Neutrophil (primary cell): ENCODE measurements around the gene PSMD4.
"Not testable (repeated sequence)": the region's sequence is repeated elsewhere in the genome, so short reads cannot be mapped to it uniquely, and the experiment has no call there.

Source experiments
- H3K27ac ChIP-seq: fragments of 200-600 bp; sonication (generic); 2 replicates; pipeline ENCODE4 v1.5.1; 2016; ENCODE audit warnings: mild to moderate bottlenecking, moderate library complexity
- H3K27me3 ChIP-seq: fragments of 200-600 bp; sonication (generic); 2 replicates; pipeline ENCODE4 v1.6.0; 2016; ENCODE audit warnings: mild to moderate bottlenecking
- H3K36me3 ChIP-seq: fragments of 200-600 bp; sonication (generic); 2 replicates; pipeline ENCODE4 v1.5.1; 2017
- H3K4me1 ChIP-seq, 2 experiments: fragments of 200-600 bp in 1 of 2; sonication (generic) in 1 of 2; 1 replicate in 1 of 2; 2 replicates in 1 of 2; pipeline versions ENCODE4 v1.5.1 to v1.6.1; 2013 to 2016; ENCODE audit warnings: low read depth in 1 of 2, low read length in 1 of 2, mild to moderate bottlenecking in 1 of 2, moderate library complexity in 1 of 2; ENCODE audit not compliant: control insufficient read depth in 1 of 2, insufficient read depth in 1 of 2
- H3K4me3 ChIP-seq, 2 experiments: fragments of 200-600 bp in 1 of 2; sonication (generic) in 1 of 2; 1 replicate in 1 of 2; 2 replicates in 1 of 2; pipeline ENCODE4 v1.5.1; 2013 to 2016; ENCODE audit warnings: low read depth in 1 of 2, low read length in 1 of 2, mild to moderate bottlenecking in 1 of 2, moderate library complexity in 1 of 2
- H3K9me3 ChIP-seq: fragments of 200-600 bp; sonication (generic); 2 replicates; pipeline ENCODE4 v1.5.1; 2016
- TF ChIP-seq, protein P1 (sequence below): fragments of 200-600 bp; sonication (generic); IDR thresholded peaks from 2 replicates; pipeline ENCODE4 v1.5.1; 2016; ENCODE audit warnings: antibody characterized with exemption

Gene PSMD4

GRCh38 chr1:151254217-151255213 lies at the start of gene PSMD4:
TSS of gene PSMD4 (plus strand) at chr1:151254734. CDS start at chr1:151254783, 49 bp downstream.
- no peaks in the 10 kb centered on the region for H3K9me3 ChIP-seq
- H3K4me3 ChIP-seq, result peak within 1 kb of the TSS; percentile 69 to 84
- peaks cover 5% of the 10 kb centered on the region for H3K36me3 ChIP-seq
- TF ChIP-seq, protein P1, sequence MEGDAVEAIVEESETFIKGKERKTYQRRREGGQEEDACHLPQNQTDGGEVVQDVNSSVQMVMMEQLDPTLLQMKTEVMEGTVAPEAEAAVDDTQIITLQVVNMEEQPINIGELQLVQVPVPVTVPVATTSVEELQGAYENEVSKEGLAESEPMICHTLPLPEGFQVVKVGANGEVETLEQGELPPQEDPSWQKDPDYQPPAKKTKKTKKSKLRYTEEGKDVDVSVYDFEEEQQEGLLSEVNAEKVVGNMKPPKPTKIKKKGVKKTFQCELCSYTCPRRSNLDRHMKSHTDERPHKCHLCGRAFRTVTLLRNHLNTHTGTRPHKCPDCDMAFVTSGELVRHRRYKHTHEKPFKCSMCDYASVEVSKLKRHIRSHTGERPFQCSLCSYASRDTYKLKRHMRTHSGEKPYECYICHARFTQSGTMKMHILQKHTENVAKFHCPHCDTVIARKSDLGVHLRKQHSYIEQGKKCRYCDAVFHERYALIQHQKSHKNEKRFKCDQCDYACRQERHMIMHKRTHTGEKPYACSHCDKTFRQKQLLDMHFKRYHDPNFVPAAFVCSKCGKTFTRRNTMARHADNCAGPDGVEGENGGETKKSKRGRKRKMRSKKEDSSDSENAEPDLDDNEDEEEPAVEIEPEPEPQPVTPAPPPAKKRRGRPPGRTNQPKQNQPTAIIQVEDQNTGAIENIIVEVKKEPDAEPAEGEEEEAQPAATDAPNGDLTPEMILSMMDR, result peak; percentile 10
- H3K27me3 ChIP-seq, result no peaks in the 10 kb centered on the region
- peak within 1 kb of the TSS; percentile 90 for H3K27ac ChIP-seq
- peaks cover 15 to 16% of the 10 kb centered on the region in 2 experiments for H3K4me1 ChIP-seq

- H3K36me3 ChIP-seq, result peaks cover 43% of the 10 kb centered on the region
- not testable (repeated sequence) for H3K4me3 ChIP-seq
Observed at GRCh38 chr1:151205381-151205965, 49.1 kb upstream of the PSMD4 start.

GRCh38 chr1:151210830-151211229 lies 43.7 kb upstream of the PSMD4 start:
- H3K4me3 ChIP-seq, result no peak overlapping the region
- H3K27me3 ChIP-seq, result no peaks in the 10 kb centered on the region
- H3K4me1 ChIP-seq, result peaks cover 0 to 4% of the 10 kb centered on the region in 2 experiments
- TF ChIP-seq, protein P1, result no peak
- H3K27ac ChIP-seq, result no peak overlapping the region
- H3K9me3 ChIP-seq, result no peaks in the 10 kb centered on the region
- H3K36me3 ChIP-seq, result peaks cover 48% of the 10 kb centered on the region

More at GRCh38 chr1:151205381-151205965, 49.1 kb upstream of the PSMD4 start:
- H3K27me3 ChIP-seq, H3K4me1 ChIP-seq, H3K9me3 ChIP-seq: not testable (repeated sequence)
- peak overlapping the region; percentile 53 for H3K27ac ChIP-seq

DNA sequence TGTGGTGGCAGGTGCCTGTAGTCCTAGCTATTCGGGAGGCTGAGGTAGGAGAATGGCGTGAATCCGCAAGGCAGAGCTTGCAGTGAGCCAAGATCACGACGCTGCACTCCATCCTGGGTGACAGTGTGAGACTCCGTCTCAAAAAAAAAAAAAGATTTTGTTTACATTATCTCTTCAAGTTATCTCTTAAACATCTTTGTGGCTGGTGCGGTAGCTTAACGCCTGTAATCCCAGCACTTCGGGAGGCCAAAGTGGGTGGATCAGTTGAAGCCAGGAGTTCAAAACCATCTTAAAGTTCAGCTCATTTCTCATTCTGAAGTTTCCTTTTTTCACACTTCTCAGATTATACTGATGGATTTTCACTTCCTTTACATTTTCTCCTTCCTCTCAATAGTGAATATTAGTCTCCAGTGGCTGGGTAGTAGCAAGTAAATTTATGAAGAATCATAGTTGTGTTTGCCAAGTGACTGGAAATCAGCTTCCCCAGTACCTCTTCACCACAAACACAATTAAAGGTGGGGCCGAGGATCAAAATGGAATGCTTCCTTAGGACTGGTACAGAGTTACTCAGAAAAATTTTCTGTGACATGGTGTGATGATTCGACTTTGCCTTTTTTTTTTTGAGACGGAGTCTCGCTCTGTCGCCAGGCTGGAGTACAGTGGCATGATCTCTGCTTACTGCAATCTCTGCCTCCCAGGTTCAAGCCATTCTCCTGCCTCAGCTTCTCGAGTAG lies 42.4 kb upstream of the PSMD4 start:
- TF ChIP-seq, protein P1, result no peak
- Histone ChIP-seq H3K4me3 (no peak overlapping the region), H3K4me1 (no peaks in the 10 kb centered on the region), H3K9me3 (no peaks in the 10 kb centered on the region), H3K36me3 (peaks cover 39% of the 10 kb centered on the region), H3K27me3 (no peaks in the 10 kb centered on the region), H3K27ac (no peak overlapping the region)

GRCh38 chr1:151213560-151213959 lies 41.0 kb upstream of the PSMD4 start:
- no peaks in the 10 kb centered on the region for H3K9me3 ChIP-seq
- no peak overlapping the region for H3K4me3 ChIP-seq
- H3K27ac ChIP-seq, result no peak overlapping the region
- H3K36me3 ChIP-seq, result peaks cover 36% of the 10 kb centered on the region
- no peaks in the 10 kb centered on the region for H3K27me3 ChIP-seq
- TF ChIP-seq, protein P1, result no peak
- no peaks in the 10 kb centered on the region for H3K4me1 ChIP-seq
